Ascending aorta (tissue), 2 donors: Measurements from ENCODE around the gene HRC. TPM values are rescaled to one million over a fixed set of nuclear protein-coding genes. Genes with fewer than 3 reads are reported as not detected.

ENCODE experiments used
- DNase-seq, 2 donors: peaks; one replicate each; pipeline ENCODE4 v3.0.0-alpha.2; 2019; ENCODE audit warnings: low spot score in 2 of 2
- H3K27ac ChIP-seq, 2 donors: fragments of 200-600 bp; sonication (generic); one replicate each; pipeline ENCODE4 v1.5.1; 2016 to 2017; ENCODE audit warnings: mild to moderate bottlenecking in 1 of 2
- H3K27me3 ChIP-seq: fragments of 200-600 bp; sonication (generic); one replicate; pipeline ENCODE4 v1.5.1; 2017
- H3K36me3 ChIP-seq, 2 donors: fragments of 200-600 bp; sonication (generic); one replicate each; pipeline ENCODE4 v1.5.1; 2016
- H3K4me1 ChIP-seq, 2 donors: fragments of 200-600 bp; sonication (generic); one replicate each; pipeline ENCODE4 v1.5.1; 2016 to 2017; ENCODE audit warnings: mild to moderate bottlenecking in 1 of 2
- H3K4me3 ChIP-seq, 2 donors: fragments of 200-600 bp; sonication (generic); one replicate each; pipeline ENCODE4 v1.5.1; 2016 to 2017; ENCODE audit warnings: mild to moderate bottlenecking in 1 of 2
- H3K9me3 ChIP-seq, 2 donors: fragments of 200-600 bp; sonication (generic); one replicate each; pipeline ENCODE4 v1.5.1; 2016
- CTCF ChIP-seq, 3 experiments: fragments of 200-600 bp in 2 of 3; fragments of 450-650 bp in 1 of 3; sonication (generic) in 2 of 3; IDR thresholded peaks; one replicate each; pipeline ENCODE4 v1.5.1; 2016 to 2019; ENCODE audit warnings: antibody characterized with exemption in 3 of 3, mild to moderate bottlenecking in 1 of 3, moderate library complexity in 1 of 3
- intact Hi-C: fragments of 100-400 bp; cut with DNase I; formaldehyde crosslinking; loops from one replicate; pipeline ENCODE4 v1.15.1; 2023
- total RNA-seq: library from RNA; depleted of rRNA; stranded (reverse); fragments of >200 nt; gene quantifications from one replicate; pipeline ENCODE4 v1.1.0, GENCODE V29; 2016

HRC gene
- not detected for total RNA-seq

- no peaks in the 10 kb centered on the region for H3K36me3 ChIP-seq
These were observed at the start of gene HRC for GRCh38 chr19:49155005-49155819. TSS of gene HRC (minus strand) at chr19:49155396. CDS start at chr19:49155237, 159 bp downstream.

GRCh38 chr19:49201042-49201441, 45.8 kb upstream of the HRC start:
- Histone ChIP-seq H3K36me3 (peaks cover 30 to 53% of the 10 kb centered on the region in 2 donors), H3K4me1 (no peaks in the 10 kb centered on the region), H3K27me3 (no peaks in the 10 kb centered on the region), H3K9me3 (no peaks in the 10 kb centered on the region), H3K27ac (no peak overlapping the region), H3K4me3 (no peak overlapping the region)
- TF ChIP-seq CTCF (IDR thresholded peaks at IDR 0.05) = no peak
- intact Hi-C loops = no loop called here
- DNase-seq = no peak

More at GRCh38 chr19:49155005-49155819, at the start of gene HRC:
- intact Hi-C loops = no loop called here
- DNase-seq = no peak
- Histone ChIP-seq H3K27ac (peak within 1 kb of the TSS; percentile 56 to 60), H3K4me3 (no peak within 1 kb of the TSS), H3K27me3 (no peaks in the 10 kb centered on the region), H3K4me1 (peaks cover 0 to 9% of the 10 kb centered on the region in 2 donors), H3K9me3 (no peaks in the 10 kb centered on the region)
- no peak for TF ChIP-seq CTCF (IDR thresholded peaks at IDR 0.05)

- Histone ChIP-seq H3K36me3 (peaks cover 30 to 48% of the 10 kb centered on the region in 2 donors), H3K27me3 (no peaks in the 10 kb centered on the region), H3K9me3 (no peaks in the 10 kb centered on the region), H3K4me1 (no peaks in the 10 kb centered on the region), H3K4me3 (no peak overlapping the region), H3K27ac (no peak overlapping the region)
- no peak for TF ChIP-seq CTCF (IDR thresholded peaks at IDR 0.05)
- no peak for DNase-seq
- intact Hi-C loops = loop anchor here (1.0 kb wide), 1 partner anchor 51 kb away; no protein-coding TSS in a partner anchor
These were observed 45.2 kb upstream of the HRC start for GRCh38 chr19:49200238-49200862.

- no peak for TF ChIP-seq CTCF (IDR thresholded peaks at IDR 0.05)
- Histone ChIP-seq H3K27ac (peak overlapping the region; percentile 24 to 59), H3K36me3 (peaks cover 22 to 29% of the 10 kb centered on the region in 2 donors), H3K9me3 (no peaks in the 10 kb centered on the region), H3K4me3 (peak overlapping the region in 1 of 2 donors; percentile 47), H3K27me3 (no peaks in the 10 kb centered on the region), H3K4me1 (no peaks in the 10 kb centered on the region)
- no peak for DNase-seq
- intact Hi-C loops = no loop called here
These were observed 41.5 kb upstream of the HRC start for GRCh38 chr19:49196527-49197240.

GRCh38 chr19:49194408-49194807, 39.2 kb upstream of the HRC start:
- H3K36me3 ChIP-seq = peaks cover 30 to 38% of the 10 kb centered on the region in 2 donors
- no peak for DNase-seq

More at GRCh38 chr19:49194408-49194807, 39.2 kb upstream of the HRC start:
- Histone ChIP-seq H3K9me3 (no peaks in the 10 kb centered on the region), H3K27ac (no peak overlapping the region), H3K4me1 (no peaks in the 10 kb centered on the region), H3K27me3 (no peaks in the 10 kb centered on the region), H3K4me3 (no peak overlapping the region)
- no peak for TF ChIP-seq CTCF (IDR thresholded peaks at IDR 0.05)
- intact Hi-C loops = no loop called here
